Neuronal stem cell (in vitro differentiated cells): ENCODE data around the gene SELE.

Experiments
- DNase-seq: peaks from one replicate; pipeline ENCODE4 v3.0.0-alpha.2; 2013; ENCODE audit warnings: low spot score
- H2AFZ ChIP-seq: one replicate; pipeline ENCODE4 v1.6.1; 2013; ENCODE audit warnings: mild to moderate bottlenecking, low read length, inconsistent platforms
- H2AK5ac ChIP-seq: 2 replicates; pipeline ENCODE4 v1.6.1; 2013; ENCODE audit warnings: low read depth, mild to moderate bottlenecking, inconsistent platforms, low read length, moderate library complexity, mixed read lengths
- H2BK120ac ChIP-seq: 2 replicates; pipeline ENCODE4 v1.6.1; 2013; ENCODE audit warnings: low read depth, mild to moderate bottlenecking, inconsistent platforms, low read length, moderate library complexity, mixed read lengths
- H2BK12ac ChIP-seq: one replicate; pipeline ENCODE4 v1.6.1; 2013; ENCODE audit warnings: low read length, inconsistent platforms
- H2BK15ac ChIP-seq: 2 replicates; pipeline ENCODE4 v1.6.1; 2013; ENCODE audit warnings: mild to moderate bottlenecking, low read length, inconsistent platforms, mixed read lengths
- H2BK5ac ChIP-seq: one replicate; pipeline ENCODE4 v1.6.1; 2013; ENCODE audit warnings: inconsistent platforms, mild to moderate bottlenecking, low read length, moderate library complexity
- H3K14ac ChIP-seq: one replicate; pipeline ENCODE4 v1.6.1; 2013; ENCODE audit warnings: low read length, inconsistent platforms
- H3K18ac ChIP-seq: 2 replicates; pipeline ENCODE4 v1.6.1; 2013; ENCODE audit warnings: low read length, inconsistent platforms
- H3K23ac ChIP-seq: 2 replicates; pipeline ENCODE4 v1.6.1; 2013; ENCODE audit warnings: low read depth, mild to moderate bottlenecking, mixed read lengths, low read length, inconsistent platforms; ENCODE audit not compliant: poor library complexity
- H3K27ac ChIP-seq: replicated peaks from 3 replicates; pipeline ENCODE4 v1.5.1; 2013; ENCODE audit warnings: low read length, inconsistent platforms
- H3K27me3 ChIP-seq, 3 experiments: 2 replicates each; pipeline ENCODE4 v1.6.1; 2013; ENCODE audit warnings: low read length in 3 of 3, mild to moderate bottlenecking in 2 of 3, inconsistent platforms in 1 of 3, low read depth in 1 of 3, mixed read lengths in 1 of 3, moderate library complexity in 1 of 3; ENCODE audit not compliant: control insufficient read depth in 3 of 3, insufficient read depth in 3 of 3
- H3K36me3 ChIP-seq, 2 donors: replicated peaks in 1 of 2; 2 replicates each; pipeline ENCODE4 v1.6.1; 2013; ENCODE audit warnings: low read length in 2 of 2; ENCODE audit not compliant: control insufficient read depth in 2 of 2, insufficient read depth in 2 of 2
- H3K4ac ChIP-seq: 2 replicates; pipeline ENCODE4 v1.6.1; 2013; ENCODE audit warnings: inconsistent platforms, mild to moderate bottlenecking, low read length, moderate library complexity
- H3K4me1 ChIP-seq, 2 donors: 1 replicate in 1 of 2; 2 replicates in 1 of 2; pipeline ENCODE4 v1.6.1; 2013; ENCODE audit warnings: low read length in 2 of 2, low read depth in 1 of 2; ENCODE audit not compliant: control insufficient read depth in 2 of 2, insufficient read depth in 1 of 2
- H3K4me2 ChIP-seq: one replicate; pipeline ENCODE4 v1.6.1; 2013; ENCODE audit warnings: mild to moderate bottlenecking, low read length, inconsistent platforms; ENCODE audit not compliant: insufficient read depth, poor library complexity, severe bottlenecking
- H3K4me3 ChIP-seq, 2 donors: 2 replicates each; pipeline ENCODE4 v1.5.1; 2013; ENCODE audit warnings: low read length in 2 of 2, mild to moderate bottlenecking in 2 of 2, inconsistent platforms in 1 of 2, moderate library complexity in 1 of 2
- H3K79me1 ChIP-seq: one replicate; pipeline ENCODE4 v1.6.1; 2013; ENCODE audit warnings: low read depth, mild to moderate bottlenecking, inconsistent platforms, low read length, moderate library complexity
- H3K9ac ChIP-seq: one replicate; pipeline ENCODE4 v1.6.1; 2013; ENCODE audit warnings: mild to moderate bottlenecking, low read depth, low read length, inconsistent platforms; ENCODE audit not compliant: poor library complexity
- H3K9me3 ChIP-seq, 2 donors: replicated peaks in 1 of 2; 2 replicates each; pipeline versions ENCODE3 to v1.6.1; 2013; ENCODE audit warnings: low read length in 2 of 2, mild to moderate bottlenecking in 2 of 2, inconsistent platforms in 1 of 2, low read depth in 1 of 2, mixed read lengths in 1 of 2, moderate library complexity in 1 of 2; ENCODE audit not compliant: control insufficient read depth in 2 of 2, insufficient read depth in 1 of 2
- H4K8ac ChIP-seq: one replicate; pipeline ENCODE4 v1.6.1; 2013; ENCODE audit warnings: low read depth, mild to moderate bottlenecking, inconsistent platforms, low read length, moderate library complexity
- H4K91ac ChIP-seq: one replicate; pipeline ENCODE4 v1.6.1; 2013; ENCODE audit warnings: low read length, low read depth, mild to moderate bottlenecking, inconsistent platforms; ENCODE audit not compliant: poor library complexity
- WGBS, 2 donors: extraction: QIAGEN DNeasy Blood & Tissue Kit; methylation state at CpG; one replicate each; pipeline ENCODE4 v1.1.7; 2013; ENCODE audit warnings: missing lambda C conversion rate in 2 of 2, mixed read lengths in 1 of 2; ENCODE audit not compliant: insufficient read length in 2 of 2, insufficient replicate concordance in 1 of 2; ENCODE audit errors: extremely low coverage in 2 of 2; 5-methylcytosine and 5-hydroxymethylcytosine counted together

SELE gene

DNA sequence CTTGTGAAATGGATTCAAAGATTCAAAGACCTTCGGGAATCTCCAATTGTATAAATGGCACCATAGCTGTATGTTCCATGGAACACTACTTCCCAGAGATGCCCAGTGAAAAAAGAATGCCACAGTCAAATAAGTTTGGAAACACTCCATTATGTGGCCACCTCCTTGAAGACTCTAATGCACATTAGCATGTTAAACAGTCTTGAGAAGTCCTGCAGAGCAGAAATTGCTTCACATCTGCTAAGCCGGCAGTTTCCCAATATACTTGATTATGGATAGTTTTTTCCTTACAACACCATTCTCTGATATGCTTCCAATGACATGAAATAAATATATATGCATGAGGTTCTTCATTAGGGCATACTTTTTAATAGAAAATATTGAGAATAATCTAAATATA, 12.7 kb upstream of the SELE start:
- no peak overlapping the region for H3K4ac ChIP-seq

DNA sequence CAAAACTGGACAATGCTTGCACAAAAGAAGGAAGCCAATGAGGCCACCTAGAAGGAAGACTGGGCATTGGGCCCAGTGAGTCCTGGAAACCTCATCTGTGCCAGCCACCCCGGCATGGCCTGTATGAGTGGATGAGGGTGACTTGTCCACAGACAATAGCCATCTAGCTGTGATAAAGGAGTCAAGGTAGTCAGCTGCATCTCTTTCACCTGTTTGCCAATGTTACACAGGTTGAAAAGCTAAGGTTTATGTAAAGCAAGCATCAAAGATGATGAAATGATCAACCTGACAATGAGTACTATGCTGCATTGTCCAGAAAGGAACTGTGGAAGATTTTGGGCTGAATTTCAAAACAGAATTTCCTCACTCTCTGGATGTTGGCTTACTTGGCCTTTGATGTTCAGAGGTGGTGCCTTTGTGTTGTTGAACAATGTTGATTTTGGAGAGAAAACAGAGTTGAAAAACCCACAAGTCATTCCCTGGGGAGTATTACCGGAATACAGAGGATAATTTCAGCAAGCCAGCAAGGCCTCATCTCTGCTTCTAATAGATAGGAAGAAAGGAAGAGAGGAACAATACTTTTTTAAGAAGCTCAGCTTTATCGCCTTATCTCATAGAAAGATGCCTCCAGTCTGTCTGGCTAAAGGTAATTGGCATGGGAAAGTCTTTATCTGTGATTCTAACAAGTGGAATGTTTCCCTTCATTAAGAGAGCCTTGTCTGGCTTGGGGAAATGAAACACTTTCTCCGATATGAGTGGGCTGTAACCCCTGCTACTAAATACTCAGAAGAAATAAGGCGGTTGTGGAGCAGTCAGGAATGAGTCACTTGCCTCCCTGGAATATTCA, 11.4 kb upstream of the SELE start:
- no peak overlapping the region for H3K23ac ChIP-seq
- H3K9me3 ChIP-seq, result no peaks in the 10 kb centered on the region
- H3K27me3 ChIP-seq, result peaks cover 0 to 4% (median 0%) of the 10 kb centered on the region in 3 experiments
- H3K79me1 ChIP-seq, result no peaks in the 10 kb centered on the region
- no peak overlapping the region for H2AK5ac ChIP-seq
- H3K4me3 ChIP-seq, result no peak overlapping the region
- no peak overlapping the region for H2BK5ac ChIP-seq
- H3K4me2 ChIP-seq, result no peak overlapping the region
- no peaks in the 10 kb centered on the region for H3K36me3 ChIP-seq
- H2BK12ac ChIP-seq, result no peak overlapping the region
- H3K14ac ChIP-seq, result no peak overlapping the region
- no peak overlapping the region for H2BK120ac ChIP-seq
- H3K4me1 ChIP-seq, result no peaks in the 10 kb centered on the region
- H2AFZ ChIP-seq, result no peak overlapping the region
- H3K9ac ChIP-seq, result no peak overlapping the region
- no peak overlapping the region for H3K27ac ChIP-seq
- H3K4ac ChIP-seq, result no peak overlapping the region
- H4K91ac ChIP-seq, result no peak overlapping the region
- no peak overlapping the region for H4K8ac ChIP-seq
- DNase-seq, result no peak
- no peak overlapping the region for H2BK15ac ChIP-seq
- H3K18ac ChIP-seq, result no peak overlapping the region
- no CpG with 5 or more reads among the region's 5 CpGs for WGBS, 2 donors

More for the DNA sequence above, 12.7 kb upstream of the SELE start:
- Histone ChIP-seq H2AK5ac (no peak overlapping the region), H3K9me3 (no peaks in the 10 kb centered on the region), H4K91ac (no peak overlapping the region), H3K27ac (no peak overlapping the region), H3K9ac (no peak overlapping the region), H3K4me2 (no peak overlapping the region), H3K4me3 (no peak overlapping the region), H3K14ac (no peak overlapping the region), H4K8ac (no peak overlapping the region), H3K36me3 (no peaks in the 10 kb centered on the region), H3K18ac (no peak overlapping the region), H2AFZ (no peak overlapping the region), H2BK5ac (no peak overlapping the region), H2BK120ac (no peak overlapping the region), H3K23ac (no peak overlapping the region), H3K79me1 (no peaks in the 10 kb centered on the region), H3K27me3 (peaks cover 0 to 4% (median 0%) of the 10 kb centered on the region in 3 experiments), H2BK12ac (no peak overlapping the region), H2BK15ac (no peak overlapping the region), H3K4me1 (no peaks in the 10 kb centered on the region)
- WGBS, 2 donors, result no CpG with 5 or more reads among the region's 2 CpGs
- no peak for DNase-seq

DNA sequence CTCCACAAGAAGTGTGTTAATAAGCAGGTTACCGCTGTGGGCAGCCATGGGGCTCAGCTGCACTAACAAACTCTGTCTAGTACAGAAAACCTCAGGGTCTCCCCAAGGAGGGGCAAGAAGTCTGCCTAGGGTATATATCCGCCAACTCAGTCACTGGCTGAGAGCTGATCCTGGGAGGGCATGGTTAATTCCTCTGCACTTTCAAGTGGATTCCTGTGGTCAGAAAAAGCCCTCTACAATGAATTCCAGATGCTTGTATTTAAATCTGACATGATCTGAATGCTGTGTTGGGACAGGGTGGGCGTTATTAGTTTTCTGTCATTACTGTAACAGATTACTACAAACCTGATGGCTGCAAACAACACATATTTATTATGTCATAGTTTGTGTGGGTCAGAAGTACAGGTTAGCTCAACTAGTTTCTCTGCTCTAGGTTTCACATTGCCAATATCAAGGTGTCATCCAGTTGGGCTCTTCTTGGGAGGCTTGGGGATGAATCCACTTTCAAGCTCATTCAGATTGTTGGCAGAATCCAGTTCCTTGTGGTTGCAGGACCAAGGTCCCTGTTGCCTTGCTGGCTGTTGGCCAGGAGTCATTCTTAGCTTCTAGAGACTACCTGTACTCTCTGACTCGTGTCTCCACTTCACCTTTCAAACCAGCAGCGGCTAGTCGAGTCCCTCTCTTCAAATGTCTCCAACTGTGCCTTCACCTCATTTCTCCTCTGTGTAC, 8.0 kb upstream of the SELE start:
- H2BK12ac ChIP-seq, result no peak overlapping the region
- H3K27me3 ChIP-seq, result peaks cover 0 to 4% (median 0%) of the 10 kb centered on the region in 3 experiments
- no peaks in the 10 kb centered on the region for H3K79me1 ChIP-seq
- H4K91ac ChIP-seq, result no peak overlapping the region
- no peak overlapping the region for H3K4me2 ChIP-seq
- H2BK15ac ChIP-seq, result no peak overlapping the region
- H3K4ac ChIP-seq, result no peak overlapping the region
- H4K8ac ChIP-seq, result no peak overlapping the region
- DNase-seq, result no peak
- no peak overlapping the region for H2BK5ac ChIP-seq
- H3K4me3 ChIP-seq, result no peak overlapping the region
- no CpG with 5 or more reads among the region's 6 CpGs for WGBS, 2 donors
- no peaks in the 10 kb centered on the region for H3K4me1 ChIP-seq
- H2BK120ac ChIP-seq, result no peak overlapping the region
- no peak overlapping the region for H3K9ac ChIP-seq
- H3K23ac ChIP-seq, result no peak overlapping the region
- H3K36me3 ChIP-seq, result no peaks in the 10 kb centered on the region
- H3K9me3 ChIP-seq, result no peaks in the 10 kb centered on the region
- no peak overlapping the region for H3K18ac ChIP-seq
- no peak overlapping the region for H3K27ac ChIP-seq
- H2AK5ac ChIP-seq, result no peak overlapping the region
- H3K14ac ChIP-seq, result no peak overlapping the region
- no peak overlapping the region for H2AFZ ChIP-seq

DNA sequence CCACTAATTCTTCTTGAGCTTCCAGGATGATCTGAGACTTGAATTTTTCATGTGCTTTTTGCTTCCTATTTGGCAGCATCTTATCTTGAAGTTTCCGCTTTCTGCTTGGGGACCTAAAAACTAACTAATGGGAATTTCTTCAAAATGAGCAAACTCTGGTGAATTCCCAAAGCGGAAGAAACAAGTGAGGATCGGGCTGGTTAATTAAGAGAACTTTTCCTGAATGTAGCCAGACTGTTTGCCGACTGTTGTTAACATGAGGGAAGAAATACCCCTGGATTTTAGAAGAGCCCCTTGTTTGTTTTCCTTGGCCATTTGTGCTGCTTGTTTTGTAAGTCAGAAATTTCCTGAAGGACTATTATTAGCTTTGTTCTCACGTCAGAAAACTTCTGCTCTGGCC, 6.1 kb upstream of the SELE start:
- H3K4ac ChIP-seq, result no peak overlapping the region
- H2AK5ac ChIP-seq, result no peak overlapping the region
- H2AFZ ChIP-seq, result no peak overlapping the region
- no peak overlapping the region for H2BK120ac ChIP-seq
- no peak overlapping the region for H3K23ac ChIP-seq
- H4K91ac ChIP-seq, result no peak overlapping the region
- H4K8ac ChIP-seq, result no peak overlapping the region
- H2BK12ac ChIP-seq, result no peak overlapping the region
- no peaks in the 10 kb centered on the region for H3K4me1 ChIP-seq
- WGBS, 2 donors, result no CpG with 5 or more reads among the region's 5 CpGs
- no peak overlapping the region for H3K4me2 ChIP-seq
- DNase-seq, result no peak
- no peaks in the 10 kb centered on the region for H3K36me3 ChIP-seq
- no peak overlapping the region for H3K14ac ChIP-seq
- H3K18ac ChIP-seq, result no peak overlapping the region
- no peak overlapping the region for H3K4me3 ChIP-seq
- H3K9ac ChIP-seq, result no peak overlapping the region
- no peaks in the 10 kb centered on the region for H3K79me1 ChIP-seq
- H2BK5ac ChIP-seq, result no peak overlapping the region
- no peaks in the 10 kb centered on the region for H3K9me3 ChIP-seq
- H3K27me3 ChIP-seq, result no peaks in the 10 kb centered on the region
- no peak overlapping the region for H2BK15ac ChIP-seq
- H3K27ac ChIP-seq, result no peak overlapping the region
